ENCODE data around the gene RHOC. TPM values are rescaled to one million over a fixed set of nuclear protein-coding genes. Genes with fewer than 3 reads are reported as not detected.

The RHOC gene
- total RNA-seq, 2 experiments from 2014 or later = 23.1 to 43.3 TPM

GRCh38 chr1:112737573-112737972 lies 30.6 kb upstream of the RHOC start:
- ChIA-PET POLR2A (no interaction called here), CTCF (ENCODE audit: unreplicated experiment) (no interaction called here)
- intact Hi-C loops (cut with micrococcal nuclease; ENCODE audit: unreplicated experiment) = loop anchor here (10.0 kb wide), 1 partner anchor 317 kb away; no protein-coding TSS in a partner anchor
- TF ChIP-seq CTCF (conservative IDR thresholded peaks at IDR 0.05; ENCODE audit: low read length) (no peak), EZH2phosphoT487 (IDR thresholded peaks at IDR 0.05; ENCODE audit: borderline replicate concordance, low read depth, low read length) (no peak)
- Histone ChIP-seq H4K20me1 (ENCODE audit: insufficient read depth, low read length) (no peaks in the 10 kb centered on the region), H3K4me3 (ENCODE audit: low read depth, low read length, poor library complexity, severe bottlenecking) (no peak overlapping the region), H3K9me2 (ENCODE audit: insufficient read depth, low read length) (no peaks in the 10 kb centered on the region), H3K4me2 (ENCODE audit: low read length) (no peak overlapping the region), H2AFZ (ENCODE audit: low read length) (no peak overlapping the region), H3K79me2 (ENCODE audit: insufficient read depth, low read depth, low read length) (no peaks in the 10 kb centered on the region), H3K27ac (ENCODE audit: low read depth, low read length, poor library complexity, severe bottlenecking) (no peak overlapping the region), H3K36me3 (ENCODE audit: insufficient read depth, low read length) (no peaks in the 10 kb centered on the region), H3K9me3 (ENCODE audit: low read length) (no peaks in the 10 kb centered on the region), H3K4me1 (ENCODE audit: insufficient read depth, low read length, poor library complexity, severe bottlenecking) (no peaks in the 10 kb centered on the region)
- no TSS peak for BruUV-seq (replicated peaks)
- DNase-seq (ENCODE audit: low spot score) = no peak

GRCh38 chr1:112735752-112736151 lies 28.8 kb upstream of the RHOC start:
- DNase-seq (ENCODE audit: low spot score) = no peak
- Histone ChIP-seq H3K4me3 (ENCODE audit: low read depth, low read length, poor library complexity, severe bottlenecking) (no peak overlapping the region), H3K9me3 (ENCODE audit: low read length) (no peaks in the 10 kb centered on the region), H3K36me3 (ENCODE audit: insufficient read depth, low read length) (no peaks in the 10 kb centered on the region), H3K79me2 (ENCODE audit: insufficient read depth, low read depth, low read length) (no peaks in the 10 kb centered on the region), H3K4me1 (ENCODE audit: insufficient read depth, low read length, poor library complexity, severe bottlenecking) (peaks cover 4% of the 10 kb centered on the region), H4K20me1 (ENCODE audit: insufficient read depth, low read length) (no peaks in the 10 kb centered on the region), H3K9me2 (ENCODE audit: insufficient read depth, low read length) (no peaks in the 10 kb centered on the region), H3K4me2 (ENCODE audit: low read length) (no peak overlapping the region), H3K27ac (ENCODE audit: low read depth, low read length, poor library complexity, severe bottlenecking) (no peak overlapping the region), H2AFZ (ENCODE audit: low read length) (no peak overlapping the region)
- no peak for TF ChIP-seq CTCF (conservative IDR thresholded peaks at IDR 0.05; ENCODE audit: low read length)
- no peak for TF ChIP-seq EZH2phosphoT487 (IDR thresholded peaks at IDR 0.05; ENCODE audit: borderline replicate concordance, low read depth, low read length)
- intact Hi-C loops (cut with micrococcal nuclease; ENCODE audit: unreplicated experiment) = loop anchor here (10.0 kb wide), 1 partner anchor 319 kb away; no protein-coding TSS in a partner anchor
- ChIA-PET POLR2A (interaction anchor here (1.0 kb wide), 1 partner anchor 14 kb away, joined by 3 read pairs; no protein-coding TSS in a partner anchor), CTCF (ENCODE audit: unreplicated experiment) (no interaction called here)
- BruUV-seq (replicated peaks) = no TSS peak

GRCh38 chr1:112731451-112731850 lies 24.5 kb upstream of the RHOC start:
- Histone ChIP-seq H2AFZ (ENCODE audit: low read length) (no peak overlapping the region), H3K9me2 (ENCODE audit: insufficient read depth, low read length) (no peaks in the 10 kb centered on the region), H3K4me1 (ENCODE audit: insufficient read depth, low read length, poor library complexity, severe bottlenecking) (peaks cover 4% of the 10 kb centered on the region), H3K79me2 (ENCODE audit: insufficient read depth, low read depth, low read length) (no peaks in the 10 kb centered on the region), H3K4me2 (ENCODE audit: low read length) (no peak overlapping the region), H3K4me3 (ENCODE audit: low read depth, low read length, poor library complexity, severe bottlenecking) (no peak overlapping the region), H3K27ac (ENCODE audit: low read depth, low read length, poor library complexity, severe bottlenecking) (no peak overlapping the region), H3K36me3 (ENCODE audit: insufficient read depth, low read length) (no peaks in the 10 kb centered on the region), H4K20me1 (ENCODE audit: insufficient read depth, low read length) (no peaks in the 10 kb centered on the region), H3K9me3 (ENCODE audit: low read length) (no peaks in the 10 kb centered on the region)
- ChIA-PET POLR2A (no interaction called here), CTCF (ENCODE audit: unreplicated experiment) (no interaction called here)
- TF ChIP-seq EZH2phosphoT487 (IDR thresholded peaks at IDR 0.05; ENCODE audit: borderline replicate concordance, low read depth, low read length) = no peak
- TF ChIP-seq CTCF (conservative IDR thresholded peaks at IDR 0.05; ENCODE audit: low read length) = no peak
- intact Hi-C loops (cut with micrococcal nuclease; ENCODE audit: unreplicated experiment) = loop anchor here (10.0 kb wide), 1 partner anchor 323 kb away; no protein-coding TSS in a partner anchor
- BruUV-seq (replicated peaks) = no TSS peak
- DNase-seq (ENCODE audit: low spot score) = no peak

Data from OCI-LY7 (cell line).